Large intestine (tissue), 3 donors: ENCODE data around the gene CYP27A1. TPM values are rescaled to one million over a fixed set of nuclear protein-coding genes. Genes with fewer than 3 reads are reported as not detected.

Experiments
- DNase-seq, 2 donors: peaks; one replicate each; pipeline versions ENCODE4 v3.0.0 to v3.0.0-alpha.2; 2013
- H3K27ac ChIP-seq: one replicate; pipeline ENCODE4 v1.5.1; 2013; ENCODE audit warnings: low read length
- H3K27me3 ChIP-seq: 2 replicates; pipeline ENCODE4 v1.6.1; 2013; ENCODE audit warnings: low read length; ENCODE audit not compliant: control insufficient read depth, insufficient read depth
- H3K36me3 ChIP-seq: 2 replicates; pipeline ENCODE4 v1.6.1; 2013; ENCODE audit warnings: low read length; ENCODE audit not compliant: control insufficient read depth, insufficient read depth
- H3K4me1 ChIP-seq: one replicate; pipeline ENCODE4 v1.6.1; 2013; ENCODE audit warnings: low read length; ENCODE audit not compliant: control insufficient read depth, insufficient read depth
- H3K4me3 ChIP-seq: one replicate; pipeline ENCODE4 v1.5.1; 2013; ENCODE audit warnings: low read length
- H3K9me3 ChIP-seq: one replicate; pipeline ENCODE4 v1.6.1; 2013; ENCODE audit warnings: mild to moderate bottlenecking, low read depth, low read length, moderate library complexity; ENCODE audit not compliant: control insufficient read depth
- WGBS: methylation state at CpG from one replicate; pipeline ENCODE4 v1.1.5; 2013; ENCODE audit warnings: low lambda C conversion rate; ENCODE audit not compliant: insufficient coverage; 5-methylcytosine and 5-hydroxymethylcytosine counted together
- polyA plus RNA-seq: library from polyadenylated mRNA; unstranded; fragments of 120-200 nt; gene quantifications from one replicate; pipeline ENCODE4 v1.2.1, GENCODE V29; 2013

The CYP27A1 gene
- polyA plus RNA-seq, 1 donor: 109 TPM

DNA sequence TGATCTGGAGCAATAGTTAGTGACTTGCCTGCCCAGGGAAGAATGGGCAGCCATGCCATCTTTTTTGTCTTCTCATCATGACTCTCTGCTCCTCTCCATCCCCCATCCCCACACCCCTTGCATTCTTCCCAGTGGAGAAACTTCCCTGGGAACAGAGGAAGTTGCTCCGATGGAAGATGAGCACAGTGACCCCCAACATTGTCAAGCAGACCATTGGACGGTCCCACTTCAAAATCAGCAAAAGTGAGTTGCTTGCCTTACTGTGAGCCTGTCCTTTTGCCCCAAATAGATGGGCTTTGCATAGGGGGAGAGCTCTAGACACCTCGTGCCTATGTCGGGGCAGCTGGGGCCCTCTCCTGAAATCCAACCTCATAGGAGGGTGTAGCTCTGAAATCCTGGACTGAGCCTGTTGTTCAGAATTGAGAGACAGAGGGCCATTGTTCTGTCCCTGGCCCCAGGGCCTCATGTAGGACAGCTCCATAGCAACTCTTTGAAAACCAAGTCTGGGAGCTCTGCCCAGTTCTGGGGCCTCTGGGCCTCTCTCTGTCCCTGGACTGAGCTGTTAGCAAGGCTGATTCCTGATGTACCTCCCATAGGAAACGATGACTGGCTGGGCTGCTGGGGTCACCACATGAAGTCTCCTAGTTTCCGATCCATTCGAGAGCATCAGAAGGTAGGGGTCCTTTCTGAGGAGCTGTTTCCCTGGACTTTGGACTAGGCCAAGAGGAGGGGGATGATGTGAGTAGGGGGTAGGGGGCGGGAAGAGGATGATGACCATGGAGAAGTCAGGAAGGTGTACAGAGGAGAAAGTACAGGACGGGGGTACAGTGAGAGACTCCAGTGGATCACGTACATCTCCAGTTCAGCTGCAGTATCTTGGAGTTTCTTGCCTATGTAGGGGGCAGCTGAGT is 36.1 kb upstream of the CYP27A1 start:
- Histone ChIP-seq H3K4me3 (no peak overlapping the region), H3K36me3 (peaks cover 62% of the 10 kb centered on the region), H3K9me3 (no peaks in the 10 kb centered on the region), H3K27ac (no peak overlapping the region), H3K27me3 (no peaks in the 10 kb centered on the region), H3K4me1 (peaks cover 3% of the 10 kb centered on the region)
- peak; percentile 16 to 19 for DNase-seq
- WGBS: 100% methylated on average over 1 of the region's 10 CpGs

GRCh38 chr2:218746470-218746795 is 35.5 kb upstream of the CYP27A1 start:
- Histone ChIP-seq H3K9me3 (no peaks in the 10 kb centered on the region), H3K4me1 (peaks cover 3% of the 10 kb centered on the region), H3K4me3 (no peak overlapping the region), H3K36me3 (peaks cover 59% of the 10 kb centered on the region), H3K27ac (no peak overlapping the region), H3K27me3 (no peaks in the 10 kb centered on the region)
- no peak for DNase-seq
- WGBS: no CpG with 5 or more reads among the region's 1 CpG

GRCh38 chr2:218746960-218747359 is 35.0 kb upstream of the CYP27A1 start:
- WGBS: 100% methylated on average over 1 of the region's 10 CpGs
- peaks cover 3% of the 10 kb centered on the region for H3K4me1 ChIP-seq
- H3K27ac ChIP-seq: no peak overlapping the region

GRCh38 chr2:218748741-218749441 is 33.1 kb upstream of the CYP27A1 start:
- Histone ChIP-seq H3K27me3 (no peaks in the 10 kb centered on the region), H3K4me1 (peaks cover 3% of the 10 kb centered on the region), H3K4me3 (no peak overlapping the region), H3K9me3 (no peaks in the 10 kb centered on the region), H3K36me3 (peaks cover 77% of the 10 kb centered on the region), H3K27ac (peak overlapping the region; percentile 24)
- DNase-seq: peak; percentile 67 to 78
- WGBS: 94% methylated on average over 2 of the region's 8 CpGs

More at GRCh38 chr2:218746960-218747359, 35.0 kb upstream of the CYP27A1 start:
- Histone ChIP-seq H3K9me3 (no peaks in the 10 kb centered on the region), H3K27me3 (no peaks in the 10 kb centered on the region), H3K36me3 (peaks cover 60% of the 10 kb centered on the region), H3K4me3 (no peak overlapping the region)
- no peak for DNase-seq

DNA sequence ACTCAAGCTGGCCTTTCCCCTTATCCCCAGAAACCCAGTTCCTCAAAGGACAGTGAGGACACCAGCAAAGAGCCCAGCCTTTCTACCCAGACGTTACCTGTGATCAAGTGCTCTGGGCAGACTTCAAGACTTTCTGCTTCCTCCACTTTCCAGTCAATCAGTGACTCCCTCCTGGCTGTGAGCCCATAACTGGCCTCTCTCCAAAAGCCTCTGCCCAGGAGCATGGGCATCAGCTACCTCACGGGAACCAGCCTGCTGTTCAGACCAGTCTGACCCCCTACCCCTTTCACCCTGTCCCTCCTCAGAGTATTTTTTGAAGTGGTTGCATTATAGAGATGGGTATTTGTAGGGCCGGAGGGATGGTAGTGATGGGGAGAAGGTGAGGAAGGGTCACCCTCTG is 27.7 kb upstream of the CYP27A1 start:
- Histone ChIP-seq H3K27ac (no peak overlapping the region), H3K4me1 (peaks cover 4% of the 10 kb centered on the region), H3K4me3 (no peak overlapping the region), H3K36me3 (peaks cover 58% of the 10 kb centered on the region), H3K9me3 (no peaks in the 10 kb centered on the region), H3K27me3 (no peaks in the 10 kb centered on the region)
- WGBS: no CpG with 5 or more reads among the region's 3 CpGs
- no peak for DNase-seq

- no CpG with 5 or more reads among the region's 7 CpGs for WGBS
- peaks cover 4% of the 10 kb centered on the region for H3K4me1 ChIP-seq
- H3K27me3 ChIP-seq: no peaks in the 10 kb centered on the region
- no peak overlapping the region for H3K27ac ChIP-seq
- peaks cover 53% of the 10 kb centered on the region for H3K36me3 ChIP-seq
- H3K4me3 ChIP-seq: no peak overlapping the region
- no peaks in the 10 kb centered on the region for H3K9me3 ChIP-seq
- DNase-seq: no peak
Measured at GRCh38 chr2:218754781-218755180, 27.2 kb upstream of the CYP27A1 start.

GRCh38 chr2:218755198-218755566 is 26.8 kb upstream of the CYP27A1 start:
- Histone ChIP-seq H3K36me3 (peaks cover 49% of the 10 kb centered on the region), H3K27ac (no peak overlapping the region), H3K27me3 (no peaks in the 10 kb centered on the region), H3K9me3 (no peaks in the 10 kb centered on the region), H3K4me1 (peaks cover 4% of the 10 kb centered on the region), H3K4me3 (no peak overlapping the region)
- no CpG with 5 or more reads among the region's 3 CpGs for WGBS
- no peak for DNase-seq

- no peak overlapping the region for H3K4me3 ChIP-seq
- WGBS: no CpG with 5 or more reads among the region's 10 CpGs
- no peaks in the 10 kb centered on the region for H3K9me3 ChIP-seq
- no peaks in the 10 kb centered on the region for H3K27me3 ChIP-seq
- H3K36me3 ChIP-seq: peaks cover 43% of the 10 kb centered on the region
- peaks cover 4% of the 10 kb centered on the region for H3K4me1 ChIP-seq
- no peak overlapping the region for H3K27ac ChIP-seq
- DNase-seq: no peak
Measured at GRCh38 chr2:218755567-218756404, 26.2 kb upstream of the CYP27A1 start.

DNA sequence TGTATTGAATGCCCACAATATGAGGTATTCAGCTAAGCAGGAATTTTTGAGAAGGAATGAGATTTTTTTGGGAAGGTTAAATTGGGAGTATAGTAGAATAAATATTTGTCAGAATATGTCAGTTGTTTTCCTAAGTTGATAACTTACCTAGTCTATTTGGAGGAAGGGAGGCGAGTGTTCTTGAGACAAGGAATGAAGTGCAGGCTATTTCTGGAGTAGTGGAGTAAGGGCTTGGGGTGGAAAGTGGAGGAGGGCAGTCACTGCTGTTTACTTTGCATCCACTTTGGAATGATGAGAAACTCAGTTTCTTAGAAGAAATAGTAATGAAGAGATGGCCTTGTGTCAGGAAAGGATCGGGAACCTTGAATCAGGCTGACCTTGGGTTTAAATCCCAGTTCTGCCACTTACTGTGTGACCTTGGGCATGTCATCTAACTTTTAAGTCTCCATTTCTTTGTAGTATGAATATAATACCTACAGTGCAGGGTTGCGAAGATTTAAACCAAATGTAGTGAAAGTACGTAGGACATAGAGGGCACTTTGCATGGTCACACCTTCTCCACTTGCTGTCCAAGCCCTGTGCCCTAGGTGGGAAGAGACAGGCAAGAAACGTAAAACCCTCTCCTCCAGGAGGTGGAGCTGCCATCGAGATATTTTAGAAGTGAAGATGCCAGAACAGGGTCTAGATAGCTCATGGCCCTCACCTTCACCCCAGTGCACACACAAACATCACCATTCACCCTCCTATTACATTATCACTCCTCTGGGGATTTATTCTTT is 25.2 kb upstream of the CYP27A1 start:
- DNase-seq: no peak
- H3K27me3 ChIP-seq: no peaks in the 10 kb centered on the region
- H3K36me3 ChIP-seq: peaks cover 37% of the 10 kb centered on the region
- no peak overlapping the region for H3K4me3 ChIP-seq
- no peaks in the 10 kb centered on the region for H3K9me3 ChIP-seq
- H3K27ac ChIP-seq: no peak overlapping the region
- H3K4me1 ChIP-seq: peaks cover 4% of the 10 kb centered on the region
- WGBS: 88% methylated on average over 3 of the region's 6 CpGs
